ENCODE data around the gene FBXW11. TPM values are rescaled to one million over a fixed set of nuclear protein-coding genes. Genes with fewer than 3 reads are reported as not detected.
A peak's percentile ranks its signal among the peaks of the same experiment; 100 is the strongest.

Gene FBXW11
- total RNA-seq, 1 experiment from 2014 or later: 52.2 TPM

- Mint-ChIP-seq H3K27me3 (ENCODE audit: low read depth) (no peaks in the 10 kb centered on the region), H3K27ac (peak overlapping the region; percentile 33; the same call in 1 of the 2 replicates), H3K9me3 (no peaks in the 10 kb centered on the region), H3K36me3 (no peaks in the 10 kb centered on the region), H3K4me3 (no peak overlapping the region), H3K4me1 (peaks cover 66% of the 10 kb centered on the region)
- POLR2A ChIA-PET: interaction anchor here (0.7 kb wide), 1 partner anchor 16 kb away, joined by 3 read pairs; no protein-coding TSS in a partner anchor
- TF ChIP-seq NFYB (CRISPR knock-in tag; conservative IDR thresholded peaks at IDR 0.05; ENCODE audit: low read depth) (no peak), USF2 (CRISPR knock-in tag; IDR thresholded peaks at IDR 0.05) (no peak), ZNF671 (CRISPR knock-in tag; IDR thresholded peaks at IDR 0.05) (no peak), HMGXB4 (CRISPR knock-in tag; IDR thresholded peaks at IDR 0.05) (no peak), ZNF263 (CRISPR knock-in tag; IDR thresholded peaks at IDR 0.05; ENCODE audit: low read depth) (no peak), ATF3 (CRISPR knock-in tag; conservative IDR thresholded peaks at IDR 0.05) (no peak), CREM (CRISPR knock-in tag; IDR thresholded peaks at IDR 0.05) (no peak), NR1H2 (CRISPR knock-in tag; IDR thresholded peaks at IDR 0.05) (no peak), CREB1 (CRISPR knock-in tag; IDR thresholded peaks at IDR 0.05) (no peak), ZNF219 (CRISPR knock-in tag; IDR thresholded peaks at IDR 0.05; ENCODE audit: borderline replicate concordance) (no peak), ZNF512 (CRISPR knock-in tag; IDR thresholded peaks at IDR 0.05; ENCODE audit: borderline replicate concordance) (no peak), PREB (CRISPR knock-in tag; IDR thresholded peaks at IDR 0.05; ENCODE audit: borderline replicate concordance) (no peak), ZSCAN18 (CRISPR knock-in tag; IDR thresholded peaks at IDR 0.05) (no peak), CDX4 (CRISPR knock-in tag; IDR thresholded peaks at IDR 0.05; ENCODE audit: borderline replicate concordance) (no peak), MXD4 (CRISPR knock-in tag; IDR thresholded peaks at IDR 0.05; ENCODE audit: borderline replicate concordance) (no peak)
- CTCF ChIA-PET: interaction anchor here (1.7 kb wide), 1 partner anchor 79 kb away, joined by 4 read pairs; no protein-coding TSS in a partner anchor
- ATAC-seq (no peak), DNase-seq (ENCODE audit: low spot score) (no peak)
Observed at GRCh38 chr5:171961117-171961516, 45.3 kb downstream of the FBXW11 start.

- Mint-ChIP-seq H3K27me3 (ENCODE audit: low read depth) (no peaks in the 10 kb centered on the region), H3K4me3 (no peak overlapping the region), H3K36me3 (no peaks in the 10 kb centered on the region), H3K4me1 (peaks cover 67% of the 10 kb centered on the region), H3K9me3 (no peaks in the 10 kb centered on the region), H3K27ac (peak overlapping the region; percentile 88)
- ATAC-seq (peak; percentile 32), DNase-seq (ENCODE audit: low spot score) (no peak)
- CTCF ChIA-PET: interaction anchor here (1.2 kb wide), 1 partner anchor 29 kb away, joined by 4 read pairs; no protein-coding TSS in a partner anchor
- TF ChIP-seq PRDM15 (CRISPR knock-in tag; IDR thresholded peaks at IDR 0.05): no peak
- TF ChIP-seq ZNF396 (CRISPR knock-in tag; IDR thresholded peaks at IDR 0.05; ENCODE audit: borderline replicate concordance): no peak
- no peak for TF ChIP-seq ZNF219 (CRISPR knock-in tag; IDR thresholded peaks at IDR 0.05; ENCODE audit: borderline replicate concordance)
- TF ChIP-seq ZNF423 (CRISPR knock-in tag; IDR thresholded peaks at IDR 0.05): no peak
- no peak for TF ChIP-seq TEAD4 (CRISPR knock-in tag; IDR thresholded peaks at IDR 0.05)
- TF ChIP-seq JAZF1 (CRISPR knock-in tag; IDR thresholded peaks at IDR 0.05): no peak
- TF ChIP-seq SMAD4 (CRISPR knock-in tag; IDR thresholded peaks at IDR 0.05): no peak
- no peak for TF ChIP-seq CREM (CRISPR knock-in tag; IDR thresholded peaks at IDR 0.05)
- POLR2A ChIA-PET: no interaction called here
Observed at GRCh38 chr5:171957591-171958251, 48.7 kb downstream of the FBXW11 start.
